T-helper 2 cell treated with Interferon-gamma antibody and Interleukin-4, amounts not matched to agents 100 ng/mL and 5 ng/mL, for 36 hours (primary cell): ENCODE data around the gene JARID2. TPM values are rescaled to one million over a fixed set of nuclear protein-coding genes. Genes with fewer than 3 reads are reported as not detected.

ENCODE experiments used
- intact Hi-C: fragments of 100-400 bp; cut with micrococcal nuclease; formaldehyde crosslinking; loops from one replicate; pipeline ENCODE4 v1.15.1; 2023
- total RNA-seq: library from RNA; stranded (reverse); gene quantifications from 2 replicates; pipeline ENCODE4 v1.2.3, GENCODE V29; 2022

JARID2 gene
- total RNA-seq, 1 donor from 2014 or later: 32.0 TPM

DNA sequence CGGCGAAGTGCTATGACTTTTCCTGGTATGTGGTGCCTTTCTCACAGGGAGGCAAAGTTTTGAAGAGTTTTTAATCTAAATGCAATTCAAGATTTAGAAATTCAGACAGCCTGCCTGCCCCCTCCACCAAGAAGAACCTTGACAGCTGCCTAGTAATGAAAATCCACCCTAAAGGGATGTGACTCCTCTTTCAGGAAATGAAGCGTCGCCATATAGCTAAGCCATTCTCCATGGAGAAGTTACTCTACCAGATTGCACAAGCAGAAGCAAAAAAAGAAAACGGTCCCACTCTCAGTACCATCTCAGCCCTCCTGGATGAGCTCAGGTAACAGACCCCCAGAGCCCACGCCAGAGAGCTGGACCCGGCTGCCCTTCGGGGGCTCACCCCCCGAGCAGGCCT is 266.9 kb downstream of the JARID2 start:
- intact Hi-C loops: no loop called here

DNA sequence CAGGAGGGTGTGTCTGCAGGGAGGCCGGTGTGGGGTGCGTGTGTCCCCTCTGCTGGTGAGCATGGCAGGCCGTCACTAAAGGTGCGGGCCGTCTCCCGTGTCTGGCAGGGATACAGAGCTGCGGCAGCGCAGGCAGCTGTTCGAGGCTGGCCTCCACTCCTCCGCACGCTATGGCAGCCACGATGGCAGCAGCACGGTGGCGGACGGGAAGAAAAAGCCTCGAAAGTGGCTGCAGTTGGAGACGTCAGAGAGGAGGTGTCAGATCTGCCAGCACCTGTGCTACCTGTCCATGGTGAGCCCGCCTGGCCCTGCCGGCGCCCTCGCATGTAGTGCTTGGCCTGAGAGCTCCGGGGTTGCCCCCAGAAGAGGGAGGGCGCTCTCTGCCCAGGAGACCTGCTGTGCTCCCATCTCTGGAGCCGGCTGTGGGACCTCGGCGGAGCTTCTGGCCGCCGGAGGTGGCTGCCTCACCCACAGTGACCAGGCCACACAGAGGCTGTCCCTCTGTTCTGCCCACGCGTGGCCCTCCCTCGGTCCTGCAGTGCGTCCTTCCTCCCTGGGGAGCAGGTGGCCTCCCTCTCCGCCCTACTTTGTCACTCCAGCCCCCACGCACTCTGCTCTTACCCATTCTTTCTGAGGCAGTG is 267.4 kb downstream of the JARID2 start:
- intact Hi-C loops: no loop called here

DNA sequence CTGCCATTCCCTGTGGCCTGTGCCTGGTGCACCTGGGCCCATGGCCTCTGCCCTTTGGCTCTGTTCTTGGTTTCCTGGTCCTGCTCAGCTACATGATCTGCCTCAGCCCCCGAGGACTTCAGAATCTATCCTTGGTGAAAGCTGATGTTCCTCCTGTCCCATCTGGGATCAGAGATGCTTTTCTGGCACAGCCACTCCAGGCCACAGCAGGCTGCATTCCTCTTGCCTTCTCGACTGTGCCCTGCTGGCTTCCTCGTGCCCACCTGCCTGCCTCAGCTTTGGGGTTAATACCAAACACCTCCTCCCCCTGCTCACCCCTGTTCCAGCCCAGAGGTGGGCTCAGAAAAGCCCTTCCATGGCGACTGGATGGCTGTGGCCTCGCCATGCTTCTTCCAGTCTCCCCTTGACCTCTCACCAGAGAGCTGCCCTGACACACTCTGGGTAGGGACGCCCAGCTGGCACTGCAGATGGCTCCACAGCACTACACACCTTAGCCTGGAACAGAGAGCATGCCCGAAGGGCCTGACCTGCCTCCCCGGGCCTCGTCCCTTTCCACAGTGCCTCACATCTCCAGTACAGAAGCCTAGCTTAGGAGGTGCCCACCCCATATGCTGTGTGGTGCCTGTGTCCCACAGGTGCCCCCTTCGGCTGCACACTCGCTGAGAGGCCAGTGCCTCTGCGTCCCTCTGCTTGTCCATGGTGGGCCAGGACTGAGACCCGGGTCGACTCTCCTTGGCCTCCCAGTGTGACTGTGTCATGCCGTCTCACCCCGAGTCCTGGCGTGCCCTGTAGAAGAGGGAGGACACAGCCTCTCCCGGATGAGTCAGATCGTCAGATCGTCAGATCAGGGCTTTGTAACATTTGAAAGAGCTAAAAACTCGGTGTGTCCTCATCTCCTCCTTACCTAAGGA is 268.2 kb downstream of the JARID2 start:
- intact Hi-C loops: no loop called here

DNA sequence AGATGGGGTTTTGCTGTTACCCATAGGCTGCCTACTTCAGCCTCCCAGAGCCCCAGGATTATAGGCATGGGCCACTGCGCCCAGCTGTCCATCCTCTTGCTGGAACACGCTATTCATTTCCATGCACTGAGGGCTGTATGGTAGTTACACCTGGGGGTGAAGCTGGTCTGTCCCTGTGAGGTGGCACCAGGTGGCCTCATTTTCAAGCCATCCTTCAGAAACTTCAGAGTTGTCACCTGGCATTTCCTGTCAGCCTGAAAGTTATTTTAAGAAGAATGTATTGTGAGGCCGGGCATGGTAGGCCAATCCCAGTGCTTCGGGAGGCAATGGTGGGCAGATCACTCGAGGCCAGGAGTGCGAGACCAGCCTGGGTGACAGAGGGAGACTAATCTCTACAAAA is 269.4 kb downstream of the JARID2 start:
- intact Hi-C loops: no loop called here

DNA sequence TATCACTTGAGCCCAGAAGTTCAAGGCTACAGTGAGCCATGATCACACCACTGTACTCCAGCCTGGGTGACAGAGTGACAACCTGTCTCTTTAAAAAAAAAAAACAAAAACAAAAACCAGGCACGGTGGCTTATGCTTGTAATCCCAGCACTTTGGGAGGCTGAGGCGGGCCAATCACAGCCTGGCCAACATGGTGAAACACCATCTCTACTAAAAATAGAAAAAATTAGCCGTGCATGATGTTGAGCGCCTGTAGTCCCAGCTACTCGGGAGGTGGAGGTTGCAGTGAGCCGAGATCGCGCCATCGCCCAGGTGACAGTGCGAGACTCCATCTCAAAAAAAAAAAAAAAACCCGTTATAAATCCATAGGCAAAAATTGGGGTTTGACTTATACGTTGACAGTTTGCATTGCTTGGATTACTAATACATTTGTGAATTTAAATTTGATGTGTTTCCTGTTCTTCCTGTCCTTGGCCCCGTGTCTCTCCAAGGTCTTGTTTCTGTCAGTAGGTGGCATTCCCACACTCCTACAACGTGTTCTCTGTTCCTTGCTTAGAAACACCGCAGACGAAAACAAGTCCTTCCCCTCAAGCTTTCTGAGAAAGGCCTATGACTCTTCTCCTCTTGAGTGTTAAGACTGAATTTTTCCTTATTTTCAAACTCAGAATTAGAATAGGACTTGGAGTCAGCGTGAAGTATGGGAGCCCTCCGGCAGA is 269.9 kb downstream of the JARID2 start:
- intact Hi-C loops: no loop called here

- intact Hi-C loops: no loop called here
These were observed 270.5 kb downstream of the JARID2 start for GRCh38 chr6:15516378-15516777.

DNA sequence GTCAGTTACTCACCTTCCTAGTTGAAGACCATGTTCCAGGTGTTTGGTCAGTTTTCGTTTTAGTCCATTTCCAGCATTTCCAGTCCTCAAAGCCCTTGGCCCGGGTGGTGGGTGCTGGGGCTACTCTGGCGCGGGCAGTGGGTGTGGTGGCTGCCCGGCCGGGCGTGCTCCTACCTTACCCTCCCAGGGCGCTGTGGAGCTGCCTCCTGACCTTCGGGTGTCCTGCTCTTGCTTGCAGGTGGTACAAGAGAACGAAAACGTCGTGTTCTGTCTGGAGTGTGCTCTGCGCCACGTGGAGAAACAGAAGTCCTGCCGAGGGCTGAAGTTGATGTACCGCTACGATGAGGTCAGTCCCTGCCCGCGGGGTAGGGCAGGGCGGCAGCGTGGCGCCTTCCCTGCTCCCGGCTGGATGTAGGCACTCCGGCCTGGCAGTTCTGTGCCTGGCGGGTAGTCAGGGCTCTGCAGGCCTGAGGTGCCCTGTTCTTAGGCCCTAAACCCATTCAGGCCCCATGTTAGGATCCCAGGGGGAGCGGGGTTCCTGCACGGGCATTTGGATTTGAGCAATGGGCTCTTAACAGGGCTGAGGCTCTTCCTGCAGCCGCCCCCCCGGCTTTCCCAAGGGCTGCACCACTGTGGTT is 271.2 kb downstream of the JARID2 start:
- intact Hi-C loops: no loop called here

DNA sequence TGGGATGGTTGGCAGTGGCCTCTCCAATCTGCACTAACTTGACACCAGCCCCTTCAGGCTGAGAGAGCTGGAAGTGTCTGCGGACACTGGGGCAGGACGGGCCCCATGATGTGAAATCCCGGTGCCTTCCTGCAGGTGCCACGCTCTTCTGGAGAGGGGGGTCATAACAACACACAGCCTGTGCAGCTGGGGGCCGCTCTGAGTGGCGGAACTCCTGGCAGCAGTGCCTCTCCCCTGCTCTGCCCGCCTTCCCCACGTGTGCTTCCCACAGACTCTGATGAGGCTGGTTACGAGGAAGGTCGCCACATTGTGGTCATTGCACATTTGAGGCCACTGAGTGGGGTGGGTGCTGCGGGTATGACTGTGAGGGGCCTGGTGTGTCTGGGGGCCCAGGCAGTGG is 271.7 kb downstream of the JARID2 start:
- intact Hi-C loops: no loop called here

DNA sequence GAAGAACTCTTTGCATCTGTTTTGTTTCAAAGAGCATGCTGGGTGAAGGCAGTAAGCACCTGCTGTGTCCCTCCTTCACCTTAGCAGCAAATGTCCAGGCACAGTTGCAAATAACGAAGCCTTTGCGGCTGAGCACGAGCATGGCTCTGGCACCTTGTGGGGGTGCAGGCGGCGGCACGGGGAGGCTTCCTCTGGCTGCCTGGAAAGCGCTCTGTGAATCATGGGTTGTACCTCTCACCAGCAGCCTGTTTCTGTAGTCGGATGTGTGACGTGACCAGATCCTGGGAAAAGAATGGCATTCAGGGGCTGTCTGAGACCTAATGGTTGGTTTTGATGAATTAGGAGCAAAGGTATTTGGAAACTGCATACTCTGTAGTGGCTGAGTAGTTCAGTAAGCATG is 272.2 kb downstream of the JARID2 start:
- intact Hi-C loops: no loop called here

- intact Hi-C loops: no loop called here
These were observed 273.0 kb downstream of the JARID2 start for GRCh38 chr6:15518878-15519277.

- intact Hi-C loops: no loop called here
These were observed 273.8 kb downstream of the JARID2 start for GRCh38 chr6:15519681-15520080.

DNA sequence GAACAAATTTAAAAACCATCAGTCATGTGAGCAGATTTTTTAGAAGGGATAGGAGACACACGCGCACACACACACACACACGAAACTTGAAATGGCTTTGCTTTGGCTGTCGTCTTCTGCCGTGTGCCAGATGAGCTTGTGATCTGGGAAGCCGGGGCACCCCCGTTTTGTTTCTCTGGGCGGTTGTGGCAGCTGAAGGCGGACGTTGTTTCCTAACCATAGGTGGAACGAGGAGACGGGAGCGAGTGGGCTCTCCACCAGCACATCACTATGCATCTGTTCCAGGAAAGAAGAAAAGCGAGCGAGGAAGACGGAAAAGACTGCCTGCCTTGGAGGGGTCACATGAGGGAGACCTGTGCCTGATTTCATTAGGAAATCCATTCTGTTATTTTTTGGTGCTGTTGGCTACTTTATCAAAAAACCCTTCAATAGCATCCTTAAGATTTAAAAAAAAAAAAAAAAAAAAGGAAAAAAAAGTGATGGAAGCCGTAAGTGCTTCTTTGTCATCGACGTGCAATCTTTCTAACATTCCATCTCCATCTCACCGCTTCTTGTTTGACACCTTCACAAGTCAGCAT is 274.8 kb downstream of the JARID2 start:
- intact Hi-C loops: no loop called here

GRCh38 chr6:15521582-15521981 is 275.7 kb downstream of the JARID2 start:
- intact Hi-C loops: no loop called here

- intact Hi-C loops: no loop called here
These were observed 276.2 kb downstream of the JARID2 start for GRCh38 chr6:15522026-15522425.

DNA sequence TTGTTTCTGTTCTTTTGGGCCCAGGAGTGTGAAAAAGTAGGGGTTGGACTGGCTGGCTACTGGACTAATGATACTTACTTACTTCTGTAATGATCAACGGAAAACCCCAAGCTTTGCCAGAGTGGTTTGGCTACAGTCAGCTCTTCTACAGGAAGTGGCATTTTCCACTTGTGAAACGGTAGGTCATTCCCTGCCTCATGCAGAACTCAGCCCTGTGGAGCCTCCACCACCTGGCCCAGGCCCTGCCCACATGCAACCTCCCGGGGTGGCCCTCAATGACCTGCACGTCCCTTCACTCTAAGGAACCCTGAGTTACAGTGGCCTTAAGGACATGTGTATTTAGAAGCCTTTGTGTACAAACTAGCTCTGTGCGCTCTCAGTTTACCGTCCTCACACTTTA is 276.6 kb downstream of the JARID2 start:
- intact Hi-C loops: no loop called here

GRCh38 chr6:15522856-15523529 is 277.1 kb downstream of the JARID2 start:
- intact Hi-C loops: no loop called here

DNA sequence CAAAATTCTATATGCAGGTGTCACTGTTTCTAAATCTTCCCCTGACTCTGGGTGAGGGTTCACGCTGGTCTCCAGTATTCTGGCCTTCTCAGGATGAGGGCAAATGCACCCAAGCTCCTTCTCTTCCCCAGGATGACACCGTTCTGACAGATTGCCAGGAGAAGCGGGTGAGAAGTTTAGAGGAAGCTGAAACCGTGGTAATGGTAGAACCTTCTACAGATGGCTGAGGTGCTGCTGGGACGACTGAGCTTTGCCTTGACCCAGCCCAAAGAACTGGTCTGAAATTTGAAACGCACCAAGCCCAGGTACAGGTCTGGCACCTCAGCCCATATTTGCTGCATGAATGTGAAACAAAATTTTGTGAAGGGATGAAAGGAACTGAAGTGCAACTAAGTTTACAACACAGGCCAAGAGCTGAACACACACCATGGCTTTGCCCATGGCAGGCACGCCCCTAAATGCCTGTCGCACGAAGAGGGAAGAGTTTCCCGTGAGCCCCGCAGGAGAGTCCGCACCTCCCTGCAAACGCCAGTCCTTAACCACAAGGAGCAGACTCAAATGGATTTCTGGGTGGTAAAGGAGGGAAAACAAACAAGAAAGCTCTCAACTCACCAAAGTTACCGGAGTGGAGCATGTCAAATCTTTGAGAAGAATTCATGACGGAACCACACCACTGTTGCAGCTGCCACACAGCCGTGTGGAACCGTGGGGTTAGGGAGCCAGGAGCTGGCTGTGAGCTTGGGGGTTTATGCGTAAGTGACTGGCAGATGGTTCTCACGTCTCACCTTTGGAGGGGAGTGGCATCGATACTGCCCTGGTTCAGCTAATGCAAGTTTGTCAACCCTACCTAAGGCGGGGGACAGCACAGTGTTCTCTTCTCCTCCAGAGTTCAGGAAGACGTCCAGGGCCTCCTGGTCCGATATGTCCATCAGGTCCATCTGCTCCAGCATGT is 278.1 kb downstream of the JARID2 start:
- intact Hi-C loops: no loop called here

DNA sequence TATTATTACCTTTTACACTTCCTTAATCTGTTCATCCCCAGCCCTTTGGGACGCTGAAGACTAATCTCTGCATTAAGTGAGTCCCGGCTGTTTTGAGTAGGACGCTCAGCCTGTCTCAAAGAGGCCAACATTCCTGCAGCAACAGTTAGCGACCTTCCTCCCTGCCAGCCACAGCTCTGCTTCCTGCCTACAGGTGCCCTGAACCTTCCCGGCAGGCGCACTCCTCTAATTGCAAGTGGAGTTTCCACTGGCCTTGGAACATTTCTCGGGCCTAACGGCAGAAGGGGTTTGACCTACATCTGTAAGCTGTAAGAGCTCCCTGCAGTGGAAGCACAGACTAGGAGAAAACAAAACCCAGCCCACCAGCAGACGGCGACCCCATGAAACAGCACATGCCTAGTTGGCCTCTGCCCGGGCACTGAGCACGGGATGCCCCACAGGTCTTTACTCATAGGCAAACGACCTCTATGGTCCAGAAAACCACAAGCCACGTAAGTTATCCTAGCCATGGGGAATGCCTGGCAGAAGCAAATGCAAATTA is 279.1 kb downstream of the JARID2 start:
- intact Hi-C loops: no loop called here

DNA sequence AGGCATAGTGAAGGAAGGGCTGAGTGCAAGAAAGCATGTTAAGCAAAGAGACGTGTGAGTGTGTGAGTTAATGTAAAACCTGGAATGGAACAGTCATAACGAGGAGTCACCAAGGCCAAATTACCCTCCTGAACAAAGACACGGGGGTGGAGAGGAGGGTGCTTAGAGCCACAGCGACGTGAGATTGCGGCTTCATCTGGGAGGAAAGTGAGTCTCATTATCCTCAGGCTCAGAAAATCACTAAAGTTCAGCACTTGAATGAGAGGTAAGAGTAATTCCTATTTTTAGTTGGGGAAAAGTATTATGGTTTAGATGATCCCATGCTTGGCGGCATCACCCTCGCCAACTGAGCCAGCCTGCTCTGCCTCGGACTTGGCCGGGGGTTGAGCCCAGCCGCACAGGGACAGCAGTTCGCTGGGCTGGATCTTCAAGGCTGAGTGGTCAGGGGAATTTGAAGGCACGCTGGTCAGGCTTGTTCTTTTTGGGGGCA is 280.4 kb downstream of the JARID2 start:
- intact Hi-C loops: no loop called here
